Smooth muscle cell (in vitro differentiated cells): ENCODE data around the gene CRACDL. TPM values are rescaled to one million over a fixed set of nuclear protein-coding genes. Genes with fewer than 3 reads are reported as not detected.

Source experiments
- DNase-seq: peaks from one replicate; lab custom pipeline; 2025; ENCODE audit not compliant: unreplicated experiment; lab: John Stamatoyannopoulos, UW
- H2AFZ ChIP-seq: fragments of 200-600 bp; sonication (generic); 2 replicates; pipeline ENCODE4 v1.6.0; 2016; ENCODE audit warnings: antibody characterized with exemption, low read depth, mild to moderate bottlenecking
- H3F3A ChIP-seq: fragments of 200-600 bp; sonication (generic); 2 replicates; pipeline ENCODE4 v1.6.0; 2017; ENCODE audit warnings: antibody characterized with exemption, low read depth
- H3K27ac ChIP-seq: fragments of 200-600 bp; sonication (generic); 2 replicates; pipeline ENCODE4 v1.5.1; 2016; ENCODE audit warnings: low read depth, mild to moderate bottlenecking
- H3K27me3 ChIP-seq: fragments of 200-600 bp; sonication (generic); 2 replicates; pipeline ENCODE4 v1.6.1; 2016; ENCODE audit warnings: low read depth, mild to moderate bottlenecking
- H3K36me3 ChIP-seq: fragments of 200-600 bp; sonication (generic); 2 replicates; pipeline ENCODE4 v1.5.1; 2016; ENCODE audit warnings: low read depth
- H3K4me1 ChIP-seq: fragments of 200-600 bp; sonication (generic); 2 replicates; pipeline ENCODE4 v1.5.1; 2016; ENCODE audit warnings: low read depth
- H3K4me2 ChIP-seq: fragments of 200-600 bp; sonication (generic); 2 replicates; pipeline ENCODE4 v1.6.0; 2016; ENCODE audit warnings: mild to moderate bottlenecking
- H3K4me3 ChIP-seq: fragments of 200-600 bp; sonication (generic); 2 replicates; pipeline ENCODE4 v1.5.1; 2016; ENCODE audit warnings: mild to moderate bottlenecking
- H3K79me2 ChIP-seq: fragments of 200-600 bp; sonication (generic); 2 replicates; pipeline ENCODE4 v1.6.0; 2016; ENCODE audit warnings: low read depth, mild to moderate bottlenecking
- H3K9ac ChIP-seq: fragments of 200-600 bp; sonication (generic); 2 replicates; pipeline ENCODE4 v1.6.0; 2016; ENCODE audit warnings: low read depth
- H3K9me3 ChIP-seq: fragments of 200-600 bp; sonication (generic); replicated peaks from 2 replicates; pipeline ENCODE4 v1.5.1; 2016; ENCODE audit warnings: low read depth
- H4K20me1 ChIP-seq: fragments of 200-600 bp; sonication (generic); 2 replicates; pipeline ENCODE4 v1.6.0; 2016; ENCODE audit warnings: low read depth
- WGBS: methylation state at CpG from one replicate; pipeline ENCODE4 v1.1.7; 2016; ENCODE audit warnings: low lambda C conversion rate; 5-methylcytosine and 5-hydroxymethylcytosine counted together
- polyA plus RNA-seq: library from polyadenylated mRNA; unstranded; fragments of >200 nt; fragmentation: Nextera tagmentation; extraction: Ambion mirVana; gene quantifications from 2 replicates; pipeline ENCODE4 v1.2.1, GENCODE V29; 2016
- total RNA-seq: library from RNA; depleted of rRNA; stranded (reverse); fragments of >200 nt; gene quantifications from 2 replicates; pipeline ENCODE4 v1.2.3, GENCODE V29; 2014
- TF ChIP-seq, protein P1 (sequence below): fragments of 200-600 bp; sonication (generic); IDR thresholded peaks from 2 replicates; pipeline ENCODE4 v1.5.1; 2017; ENCODE audit warnings: borderline replicate concordance, mild to moderate bottlenecking, antibody characterized with exemption; ENCODE audit not compliant: insufficient read depth, poor library complexity, severe bottlenecking

CRACDL gene
- total and polyA plus RNA-seq, 2 experiments from 2014 or later: 0.72 to 2.2 TPM

DNA sequence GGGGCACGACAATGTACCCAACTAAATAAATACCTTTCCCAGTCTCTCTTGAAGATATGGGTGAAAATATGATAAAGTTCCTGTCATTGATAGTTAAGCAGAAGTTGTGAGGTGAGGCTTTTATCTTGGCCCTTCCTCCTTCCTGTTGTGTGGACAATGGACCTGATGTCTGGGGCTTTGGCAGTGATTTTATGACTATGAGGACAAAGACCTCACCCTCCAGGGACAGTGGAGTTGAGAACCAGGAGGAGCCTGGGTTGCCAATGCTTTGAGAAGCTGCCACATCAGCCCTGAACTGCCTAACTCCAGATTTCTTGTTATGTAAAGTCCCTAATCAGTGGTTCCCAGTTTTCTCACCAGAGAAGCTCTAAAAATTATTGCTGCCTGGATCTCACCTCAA lies 184.3 kb downstream of the CRACDL start:
- Histone ChIP-seq H3K4me1 (no peaks in the 10 kb centered on the region), H3K27ac (no peak overlapping the region), H3K4me3 (no peak overlapping the region), H3K9me3 (no peaks in the 10 kb centered on the region), H3K27me3 (no peaks in the 10 kb centered on the region), H3F3A (peaks cover 4% of the 10 kb centered on the region), H4K20me1 (no peaks in the 10 kb centered on the region), H3K79me2 (no peaks in the 10 kb centered on the region), H2AFZ (no peak overlapping the region), H3K9ac (no peak overlapping the region), H3K4me2 (no peak overlapping the region), H3K36me3 (no peaks in the 10 kb centered on the region)
- no peak for DNase-seq
- TF ChIP-seq, protein P1, sequence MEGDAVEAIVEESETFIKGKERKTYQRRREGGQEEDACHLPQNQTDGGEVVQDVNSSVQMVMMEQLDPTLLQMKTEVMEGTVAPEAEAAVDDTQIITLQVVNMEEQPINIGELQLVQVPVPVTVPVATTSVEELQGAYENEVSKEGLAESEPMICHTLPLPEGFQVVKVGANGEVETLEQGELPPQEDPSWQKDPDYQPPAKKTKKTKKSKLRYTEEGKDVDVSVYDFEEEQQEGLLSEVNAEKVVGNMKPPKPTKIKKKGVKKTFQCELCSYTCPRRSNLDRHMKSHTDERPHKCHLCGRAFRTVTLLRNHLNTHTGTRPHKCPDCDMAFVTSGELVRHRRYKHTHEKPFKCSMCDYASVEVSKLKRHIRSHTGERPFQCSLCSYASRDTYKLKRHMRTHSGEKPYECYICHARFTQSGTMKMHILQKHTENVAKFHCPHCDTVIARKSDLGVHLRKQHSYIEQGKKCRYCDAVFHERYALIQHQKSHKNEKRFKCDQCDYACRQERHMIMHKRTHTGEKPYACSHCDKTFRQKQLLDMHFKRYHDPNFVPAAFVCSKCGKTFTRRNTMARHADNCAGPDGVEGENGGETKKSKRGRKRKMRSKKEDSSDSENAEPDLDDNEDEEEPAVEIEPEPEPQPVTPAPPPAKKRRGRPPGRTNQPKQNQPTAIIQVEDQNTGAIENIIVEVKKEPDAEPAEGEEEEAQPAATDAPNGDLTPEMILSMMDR: no peak
- 97% methylated on average over 1 of the region's 1 CpG for WGBS

GRCh38 chr2:98750593-98751282 lies 185.3 kb downstream of the CRACDL start:
- H3K4me2 ChIP-seq: no peak overlapping the region
- no peaks in the 10 kb centered on the region for H4K20me1 ChIP-seq
- no peak overlapping the region for H3K27ac ChIP-seq
- 93% methylated on average over 9 of the region's 9 CpGs for whole genome bisulfite sequencing
- no peaks in the 10 kb centered on the region for H3K4me1 ChIP-seq
- DNase-seq: no peak
- H3K27me3 ChIP-seq: no peaks in the 10 kb centered on the region
- H3K4me3 ChIP-seq: no peak overlapping the region
- no peak overlapping the region for H2AFZ ChIP-seq
- H3K9me3 ChIP-seq: no peaks in the 10 kb centered on the region
- TF ChIP-seq, protein P1: no peak
- H3K36me3 ChIP-seq: no peaks in the 10 kb centered on the region
- H3K79me2 ChIP-seq: no peaks in the 10 kb centered on the region
- H3K9ac ChIP-seq: no peak overlapping the region
- H3F3A ChIP-seq: peaks cover 4% of the 10 kb centered on the region

- Histone ChIP-seq H3K36me3 (no peaks in the 10 kb centered on the region), H3K79me2 (no peaks in the 10 kb centered on the region), H4K20me1 (no peaks in the 10 kb centered on the region), H3K4me1 (no peaks in the 10 kb centered on the region), H3K4me3 (no peak overlapping the region), H3K9ac (no peak overlapping the region), H3K27me3 (no peaks in the 10 kb centered on the region), H2AFZ (no peak overlapping the region), H3F3A (peaks cover 4% of the 10 kb centered on the region), H3K9me3 (no peaks in the 10 kb centered on the region), H3K27ac (peak overlapping the region; percentile 32), H3K4me2 (peak overlapping the region; percentile 37)
- TF ChIP-seq, protein P1: no peak
- no peak for DNase-seq
Observed at GRCh38 chr2:98749066-98749450, 187.0 kb downstream of the CRACDL start.

- 64% methylated on average over 13 of the region's 13 CpGs for WGBS
- no peak overlapping the region for H3K27ac ChIP-seq
- H3K36me3 ChIP-seq: no peaks in the 10 kb centered on the region
- H3K4me2 ChIP-seq: peak overlapping the region; percentile 37
- DNase-seq: no peak
- TF ChIP-seq, protein P1: no peak
- H4K20me1 ChIP-seq: no peaks in the 10 kb centered on the region
- H3F3A ChIP-seq: peaks cover 4% of the 10 kb centered on the region
- no peaks in the 10 kb centered on the region for H3K9me3 ChIP-seq
- H3K27me3 ChIP-seq: no peaks in the 10 kb centered on the region
- H3K9ac ChIP-seq: no peak overlapping the region
- no peaks in the 10 kb centered on the region for H3K79me2 ChIP-seq
- no peak overlapping the region for H3K4me3 ChIP-seq
- H2AFZ ChIP-seq: no peak overlapping the region
- no peaks in the 10 kb centered on the region for H3K4me1 ChIP-seq
Observed at GRCh38 chr2:98748292-98749065, 187.5 kb downstream of the CRACDL start.
